Measurements from ENCODE around the gene ZFP2.

GRCh38 chr5:178861627-178862026 is 34.1 kb upstream of the ZFP2 start:
- no peak for TF ChIP-seq TAF1 (IDR thresholded peaks at IDR 0.05; ENCODE audit: low read depth)
- TF ChIP-seq CTCF (IDR thresholded peaks at IDR 0.05; ENCODE audit: poor library complexity, severe bottlenecking): no peak
- TF ChIP-seq EZH2 (IDR thresholded peaks at IDR 0.05; ENCODE audit: borderline replicate concordance, insufficient read depth, low read length, poor library complexity, severe bottlenecking): no peak
- no peak for TF ChIP-seq REST (IDR thresholded peaks at IDR 0.05; ENCODE audit: borderline replicate concordance)

Measured in neural cell (in vitro differentiated cells).